ENCODE results near the gene HOXA7.

DNA sequence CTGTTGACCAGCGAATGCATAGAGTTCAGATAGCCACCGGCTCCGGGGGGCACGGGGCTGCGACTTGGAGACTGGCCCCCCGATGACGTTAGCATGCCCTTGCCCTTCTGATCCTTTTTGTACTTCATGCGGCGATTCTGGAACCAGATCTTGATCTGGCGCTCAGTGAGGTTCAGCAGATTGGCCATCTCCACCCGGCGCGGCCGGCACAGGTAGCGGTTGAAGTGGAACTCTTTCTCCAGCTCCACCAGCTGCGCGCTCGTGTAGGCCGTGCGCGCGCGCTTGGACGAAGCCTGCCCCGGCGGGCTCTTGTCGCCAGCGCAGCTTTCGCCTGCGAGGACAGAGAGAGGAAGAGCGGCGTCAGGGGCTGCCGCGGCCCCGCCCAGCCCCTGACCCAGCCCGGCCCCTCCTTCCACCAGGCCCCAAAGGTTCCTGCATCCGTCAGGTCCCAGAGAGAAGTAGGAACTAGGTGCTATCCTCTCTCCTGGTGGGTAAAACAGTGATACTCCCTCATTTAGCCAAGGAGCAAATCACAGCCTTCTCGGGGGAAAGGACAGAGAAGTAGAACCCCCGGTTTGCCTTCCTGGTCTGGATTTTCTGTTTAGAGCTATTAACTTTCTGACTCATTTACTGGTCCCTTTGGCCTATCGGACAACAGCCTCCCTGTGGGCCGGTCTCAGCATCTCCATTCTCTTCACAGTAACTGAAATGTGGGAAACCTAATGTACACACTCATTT is 47.9 kb downstream of the HOXA7 start:
- TF ChIP-seq, protein P1, sequence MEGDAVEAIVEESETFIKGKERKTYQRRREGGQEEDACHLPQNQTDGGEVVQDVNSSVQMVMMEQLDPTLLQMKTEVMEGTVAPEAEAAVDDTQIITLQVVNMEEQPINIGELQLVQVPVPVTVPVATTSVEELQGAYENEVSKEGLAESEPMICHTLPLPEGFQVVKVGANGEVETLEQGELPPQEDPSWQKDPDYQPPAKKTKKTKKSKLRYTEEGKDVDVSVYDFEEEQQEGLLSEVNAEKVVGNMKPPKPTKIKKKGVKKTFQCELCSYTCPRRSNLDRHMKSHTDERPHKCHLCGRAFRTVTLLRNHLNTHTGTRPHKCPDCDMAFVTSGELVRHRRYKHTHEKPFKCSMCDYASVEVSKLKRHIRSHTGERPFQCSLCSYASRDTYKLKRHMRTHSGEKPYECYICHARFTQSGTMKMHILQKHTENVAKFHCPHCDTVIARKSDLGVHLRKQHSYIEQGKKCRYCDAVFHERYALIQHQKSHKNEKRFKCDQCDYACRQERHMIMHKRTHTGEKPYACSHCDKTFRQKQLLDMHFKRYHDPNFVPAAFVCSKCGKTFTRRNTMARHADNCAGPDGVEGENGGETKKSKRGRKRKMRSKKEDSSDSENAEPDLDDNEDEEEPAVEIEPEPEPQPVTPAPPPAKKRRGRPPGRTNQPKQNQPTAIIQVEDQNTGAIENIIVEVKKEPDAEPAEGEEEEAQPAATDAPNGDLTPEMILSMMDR (IDR thresholded peaks at IDR 0.05) = no peak
- TF ChIP-seq POLR2A (IDR thresholded peaks at IDR 0.05) (no peak), POLR2AphosphoS5 (IDR thresholded peaks at IDR 0.05) (peak; percentile 47 to 81 (median 66)), EP300 (IDR thresholded peaks at IDR 0.05) (no peak)
